Activated gamma-delta T cell treated with anti-CD3 and anti-CD28 coated beads, Interleukin-2, amount 50 U/mL, for 16 hours (primary cell): ENCODE data around the gene ZNF264.
"Not testable (repeated sequence)": the region's sequence is repeated elsewhere in the genome, so short reads cannot be mapped to it uniquely, and the experiment has no call there.

Experiments
- DNase-seq: peaks from one replicate; pipeline ENCODE4 v3.0.0-alpha.2; 2020; ENCODE audit warnings: low read depth

Gene ZNF264

DNA sequence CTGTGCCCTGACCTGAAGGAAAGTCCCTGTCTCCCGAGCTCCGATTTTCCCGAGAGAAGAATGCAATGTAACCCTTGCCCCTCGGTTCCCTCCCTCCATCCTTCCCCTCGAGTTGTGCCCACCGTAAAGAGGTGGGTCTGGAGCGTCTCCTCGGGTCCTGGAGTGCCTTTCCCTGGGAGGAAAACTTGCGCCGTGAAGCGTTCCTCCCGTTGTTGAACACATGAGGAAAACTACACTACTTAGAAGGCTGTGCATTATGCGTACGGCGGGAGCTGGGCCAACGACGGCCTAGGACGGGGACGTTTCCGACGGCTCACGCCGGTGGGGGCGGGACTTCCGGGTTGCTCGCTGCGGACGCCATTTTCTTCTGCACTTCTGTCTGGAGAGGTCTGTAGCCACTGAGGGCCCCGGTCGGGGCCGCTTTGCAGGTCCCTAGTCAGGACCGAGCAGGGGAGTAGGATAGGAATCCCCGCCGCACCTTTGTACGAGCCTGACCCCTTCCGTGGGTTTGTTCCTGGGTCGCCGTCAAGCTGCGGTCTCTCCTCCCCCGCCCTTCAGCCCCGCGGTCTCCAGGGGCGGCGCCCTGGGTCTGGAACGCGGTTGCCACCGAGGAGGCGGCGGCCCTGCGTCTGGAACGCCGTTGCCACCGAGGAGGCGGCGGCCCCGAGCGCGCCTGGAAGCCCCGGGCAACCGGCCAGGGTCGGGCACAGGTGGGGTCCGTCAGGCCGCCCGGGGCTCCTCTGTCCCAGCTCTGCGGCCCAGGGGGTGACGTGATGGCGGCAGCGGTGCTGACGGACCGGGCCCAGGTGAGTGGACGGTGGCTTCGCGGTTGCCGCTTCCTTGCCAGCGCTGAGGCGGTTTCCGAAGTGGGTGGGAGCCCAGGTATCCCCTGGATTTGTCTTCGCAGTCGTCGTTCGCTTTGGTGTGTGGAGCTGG is at the start of gene ZNF264:
TSS of gene ZNF264 (plus strand) at position 360 of the 936 bp plus-strand sequence. CDS start at position 774, 414 bp downstream.
- DNase-seq: peak; percentile 87

DNA sequence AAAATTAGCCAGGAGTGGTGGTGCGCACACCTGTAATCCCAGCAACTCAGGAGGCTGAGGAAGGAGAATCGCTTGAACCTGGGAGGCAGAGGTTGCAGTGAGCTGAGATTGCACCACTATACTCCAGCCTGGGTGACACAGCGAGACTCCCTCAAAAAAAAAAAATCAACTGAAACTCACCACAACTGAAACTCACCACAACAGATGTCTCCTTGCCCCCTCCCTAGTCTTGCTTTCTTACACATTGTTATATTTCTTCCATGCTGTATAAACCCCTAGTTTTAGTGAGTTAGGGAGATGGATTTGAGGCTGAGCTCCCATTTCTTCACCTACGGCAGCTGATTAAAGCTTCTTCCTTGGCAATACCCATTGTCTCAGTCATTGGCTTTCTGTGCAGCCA is 49.6 kb upstream of the ZNF264 start:
- no peak for DNase-seq

DNA sequence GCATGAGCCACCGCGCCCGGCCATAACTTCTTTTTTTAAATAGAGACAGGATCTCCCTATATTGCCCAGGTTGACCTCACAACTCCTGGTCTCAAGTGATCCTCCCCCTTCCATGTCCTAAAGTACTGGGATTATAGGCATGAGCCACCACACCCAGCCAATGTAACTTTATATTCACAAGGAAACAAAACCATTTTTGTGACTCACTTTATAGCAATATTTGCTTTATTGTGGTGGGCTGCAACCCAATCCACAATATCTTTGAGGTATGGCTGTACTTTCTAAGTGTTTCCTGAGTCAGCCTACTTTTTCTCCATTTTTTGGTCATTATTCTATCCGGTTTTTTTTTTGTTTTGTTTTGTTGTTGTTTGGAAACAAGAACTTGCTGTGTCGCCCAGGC is 38.4 kb upstream of the ZNF264 start:
- no peak for DNase-seq

DNA sequence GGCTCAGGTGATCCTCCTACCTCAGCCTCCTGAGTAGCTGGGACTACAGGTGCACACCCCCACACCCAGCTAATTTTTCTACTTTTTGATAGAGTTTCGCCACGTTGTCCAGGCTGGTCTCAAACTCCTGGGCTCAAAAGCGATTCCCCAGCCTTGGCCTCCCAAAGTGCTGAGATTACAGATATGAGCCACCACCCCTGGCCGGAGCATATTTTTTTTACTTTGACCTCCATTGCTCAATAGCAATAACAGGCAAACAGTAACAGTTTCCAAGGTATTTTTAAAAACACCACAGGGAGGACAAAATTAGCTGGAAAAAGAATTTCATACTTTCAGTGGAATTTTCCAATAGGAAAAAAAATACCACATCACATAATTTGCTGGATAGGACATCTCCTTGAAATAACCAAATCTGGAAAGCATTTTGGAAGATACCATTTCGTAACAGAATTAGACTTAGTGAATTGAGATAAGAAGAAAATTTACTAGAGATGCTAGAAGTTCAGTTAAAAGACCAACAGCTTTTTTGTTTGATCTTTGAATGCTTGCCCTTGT is 29.2 kb upstream of the ZNF264 start:
- no peak for DNase-seq

DNA sequence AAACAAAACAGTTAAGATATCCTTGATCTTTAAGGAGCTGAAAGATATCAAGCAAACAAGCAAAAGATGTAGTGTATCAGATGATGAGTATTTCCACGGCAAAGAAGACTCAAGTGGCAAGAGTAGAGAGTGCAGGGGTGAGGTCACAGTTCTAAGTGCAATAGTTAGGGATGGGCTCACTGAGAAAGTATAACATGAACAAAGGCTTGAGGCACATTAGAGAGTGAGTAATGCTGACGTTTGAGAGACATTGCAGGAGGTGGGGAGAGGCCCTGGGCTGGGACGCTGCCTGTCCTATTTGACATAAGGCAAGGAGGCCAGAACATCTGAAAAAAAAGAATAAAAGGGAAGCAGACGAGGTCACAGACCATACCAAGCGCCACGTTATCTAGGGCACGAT is 25.5 kb upstream of the ZNF264 start:
- DNase-seq: no peak

DNA sequence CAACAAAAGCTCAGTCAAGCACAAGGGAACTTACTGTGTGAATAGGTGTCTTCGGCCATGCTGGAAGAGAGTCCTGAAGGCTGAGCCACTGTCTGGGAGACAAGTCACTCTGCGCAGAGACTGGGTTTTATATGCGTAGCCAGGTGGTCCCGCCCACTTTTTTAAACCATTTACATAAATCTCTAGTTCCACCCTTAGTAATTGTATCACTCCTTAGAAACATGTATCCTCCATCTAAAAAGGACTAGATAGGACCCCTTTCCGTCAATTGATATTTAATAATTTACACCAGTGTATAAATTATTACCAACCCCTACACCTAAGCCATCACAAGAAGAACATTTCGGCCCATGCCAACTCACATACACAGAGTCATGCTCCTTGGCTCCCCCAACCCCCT is 23.9 kb upstream of the ZNF264 start, which contains the start of gene DUXA:
TSS of gene DUXA (minus strand) at position 101 of the 400 bp plus-strand sequence. CDS start at position 59, 42 bp downstream.
- DNase-seq: no peak

DNA sequence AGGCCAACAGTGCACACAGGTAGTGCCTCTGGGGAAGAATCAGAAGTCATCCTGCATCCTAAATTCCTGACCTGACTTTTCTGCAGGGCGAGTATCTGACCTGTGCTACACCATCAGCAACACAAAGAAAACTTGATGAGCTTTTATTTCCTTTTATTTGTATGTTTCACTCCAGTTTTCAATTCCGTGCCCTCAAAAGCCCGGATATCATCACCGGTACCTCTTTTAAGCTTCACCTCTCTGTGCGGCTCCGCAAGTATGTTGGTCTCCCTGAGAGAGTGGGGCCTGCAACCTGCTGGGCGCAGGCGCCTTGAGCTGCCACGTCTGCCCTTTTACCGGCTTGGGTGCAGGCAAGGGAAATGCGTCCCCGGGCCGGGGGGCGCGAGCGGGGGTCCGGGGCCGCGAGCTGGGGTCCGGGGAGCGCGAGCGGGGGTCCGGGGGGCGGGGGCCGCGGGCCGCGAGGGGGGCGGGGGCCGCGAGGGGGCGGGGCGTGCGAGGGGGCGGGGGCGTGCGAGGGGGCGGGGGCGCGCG is 19.7 kb upstream of the ZNF264 start:
- peak; percentile 8 for DNase-seq

DNA sequence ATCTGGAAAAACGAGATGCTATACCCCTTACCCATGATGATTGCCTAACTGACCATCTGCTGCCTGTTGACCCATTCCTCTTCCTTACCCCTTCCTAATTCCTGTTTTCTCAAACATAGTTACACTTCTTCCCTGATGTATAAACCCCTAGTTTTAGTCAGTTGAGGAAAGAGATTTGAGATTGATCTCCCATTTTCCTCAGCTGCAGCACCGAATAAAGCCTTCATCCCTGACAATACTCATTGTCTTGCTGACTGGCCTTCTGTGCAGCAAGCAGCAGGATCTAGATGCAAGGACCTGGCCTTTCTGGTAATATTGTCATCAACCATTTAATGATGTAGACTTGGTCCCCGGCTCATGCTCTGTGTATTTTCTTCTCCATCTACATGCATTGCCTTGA is 999 bp upstream of the ZNF264 start:
- DNase-seq: no peak

DNA sequence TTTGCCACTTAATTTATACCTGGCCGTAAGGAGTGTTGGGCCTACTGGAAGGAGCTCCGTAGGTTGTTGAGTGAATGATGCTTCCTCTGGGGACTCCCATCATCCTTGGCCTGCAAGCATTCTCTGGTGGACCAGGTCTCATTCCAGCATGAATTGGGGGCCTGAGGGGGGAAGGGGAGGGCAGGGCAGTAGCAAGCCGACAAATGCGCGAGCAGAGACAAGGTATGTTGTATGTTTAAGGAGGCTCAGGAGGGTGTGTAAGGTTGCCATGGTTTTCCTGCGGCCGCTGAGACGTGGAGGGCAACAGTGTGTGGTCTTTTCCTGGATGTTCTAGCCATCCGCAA is 749 bp downstream of the ZNF264 start:
- DNase-seq: no peak

DNA sequence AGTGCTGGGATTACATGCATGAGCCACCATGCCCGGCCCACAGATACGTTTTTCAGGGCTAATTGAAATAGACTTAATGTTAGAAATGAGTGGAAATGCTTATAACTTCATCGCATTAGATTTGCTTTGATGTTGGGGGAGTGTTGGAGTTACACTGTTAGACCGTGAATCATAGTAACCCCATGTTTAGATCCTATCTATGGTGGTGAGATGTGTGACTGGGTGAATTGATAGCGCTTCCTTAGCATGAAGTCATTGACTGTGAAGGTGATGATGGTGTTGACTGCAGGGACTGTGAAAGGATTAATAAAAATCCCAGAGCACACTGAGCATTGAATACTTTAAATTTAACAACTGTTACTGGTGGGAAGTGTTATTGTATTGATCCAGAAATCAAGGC is 1.7 kb downstream of the ZNF264 start:
- no peak for DNase-seq

DNA sequence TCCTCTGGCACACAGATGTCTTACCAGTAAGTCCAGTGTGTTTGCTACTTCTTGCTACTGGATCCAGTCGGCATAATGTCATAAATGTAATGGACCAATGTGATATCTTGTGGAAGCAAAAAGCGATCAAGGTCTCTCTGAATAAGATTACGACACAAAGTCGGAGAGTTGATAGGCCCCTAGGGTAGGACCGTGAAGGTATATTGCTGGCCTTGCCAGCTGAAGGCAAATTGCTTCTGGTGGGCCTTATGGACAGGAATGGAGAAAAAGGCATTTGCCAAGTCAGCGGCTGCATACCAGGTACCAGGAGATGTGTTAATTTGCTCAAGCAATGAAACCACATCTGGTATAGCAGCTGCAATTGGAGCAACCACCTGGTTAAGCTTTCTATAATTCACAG is 6.6 kb downstream of the ZNF264 start:
- DNase-seq: not testable (repeated sequence)

DNA sequence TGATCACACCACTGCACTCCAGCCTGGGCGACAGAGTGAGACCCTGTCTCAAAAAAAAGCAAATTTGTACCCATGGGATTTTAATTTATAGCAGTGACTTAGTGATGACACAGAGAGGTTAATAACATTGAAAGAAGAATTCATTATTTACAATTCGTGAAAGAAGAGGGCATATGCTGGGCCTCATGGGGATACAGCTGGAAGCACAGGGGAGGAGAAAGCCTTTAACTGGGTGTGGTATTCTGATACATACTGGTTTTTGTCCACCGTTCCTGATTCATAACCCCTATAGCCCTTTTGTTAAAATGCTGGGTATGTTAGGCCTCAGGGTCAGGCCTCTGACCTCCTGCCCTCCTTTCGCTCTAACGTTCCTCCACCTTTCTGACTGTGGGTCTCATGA is 10.9 kb downstream of the ZNF264 start:
- DNase-seq: no peak

DNA sequence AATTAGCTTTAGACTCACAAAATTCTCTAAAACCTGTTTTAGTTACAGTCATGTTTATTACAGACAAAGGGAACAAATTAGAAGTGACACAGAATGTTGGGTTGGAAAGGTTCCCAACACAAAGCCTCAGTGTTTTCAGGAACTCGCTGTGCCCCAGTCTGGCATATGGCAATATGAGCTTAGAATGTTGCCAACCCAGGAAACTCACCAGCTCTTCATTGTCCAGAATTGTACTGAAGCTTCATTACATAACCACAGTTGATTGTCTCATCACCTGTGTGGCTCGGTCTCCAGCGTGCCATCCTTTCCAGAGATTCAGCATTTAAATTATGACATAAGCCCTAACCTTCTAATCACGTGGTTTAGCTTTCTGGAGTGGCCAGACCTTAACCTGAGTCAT is 19.1 kb downstream of the ZNF264 start:
- DNase-seq: no peak

DNA sequence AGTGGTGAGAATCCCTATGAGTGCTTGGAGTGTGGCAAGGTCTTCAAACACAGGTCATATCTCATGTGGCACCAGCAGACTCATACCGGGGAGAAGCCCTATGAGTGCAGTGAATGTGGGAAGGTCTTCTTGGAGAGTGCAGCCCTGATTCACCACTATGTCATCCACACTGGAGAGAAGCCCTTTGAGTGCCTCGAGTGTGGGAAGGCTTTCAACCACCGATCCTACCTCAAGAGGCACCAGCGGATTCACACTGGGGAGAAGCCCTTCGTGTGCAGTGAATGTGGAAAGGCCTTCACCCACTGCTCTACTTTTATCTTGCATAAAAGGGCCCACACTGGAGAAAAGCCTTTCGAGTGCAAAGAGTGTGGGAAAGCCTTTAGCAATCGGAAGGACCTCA is 20.8 kb downstream of the ZNF264 start:
- DNase-seq: no peak

DNA sequence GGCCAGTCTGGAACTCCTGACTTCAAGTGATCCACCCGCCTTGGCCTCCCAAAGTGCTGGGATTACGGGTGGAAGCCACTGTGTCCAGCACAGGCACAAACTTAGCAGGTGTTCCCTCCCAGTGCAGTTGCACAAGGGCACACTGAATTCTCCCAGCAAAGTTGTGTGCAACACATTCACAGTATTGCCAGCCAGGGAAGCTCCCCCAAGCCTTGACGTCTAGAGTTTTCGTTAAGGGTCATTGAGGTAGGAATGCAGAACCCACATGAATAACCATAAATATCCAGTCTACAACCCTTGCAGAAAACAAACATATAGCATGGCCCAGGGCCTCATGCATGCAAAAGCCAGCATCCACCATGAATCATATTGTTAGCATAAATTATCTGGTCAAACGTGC is 36.2 kb downstream of the ZNF264 start:
- no peak for DNase-seq

DNA sequence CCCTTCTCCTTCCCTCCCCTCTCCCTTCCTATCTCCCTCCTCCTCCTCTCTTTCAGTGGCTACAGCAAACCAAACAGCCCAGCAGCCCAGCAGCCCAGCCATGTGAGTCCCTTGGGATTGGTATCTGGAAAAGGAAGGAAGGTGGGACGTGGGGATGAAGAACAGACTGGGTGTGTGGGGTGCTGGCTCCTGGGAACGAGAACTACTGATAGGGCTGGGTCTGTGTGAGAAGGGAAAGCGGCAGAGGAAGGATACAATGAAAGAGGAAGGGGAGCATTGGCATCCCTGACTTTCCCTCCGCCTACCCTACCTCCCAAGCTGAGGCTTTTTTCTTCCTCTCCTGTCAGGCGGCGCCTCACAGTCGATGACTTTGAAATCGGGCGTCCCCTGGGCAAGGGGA is 40.4 kb downstream of the ZNF264 start:
- DNase-seq: no peak

DNA sequence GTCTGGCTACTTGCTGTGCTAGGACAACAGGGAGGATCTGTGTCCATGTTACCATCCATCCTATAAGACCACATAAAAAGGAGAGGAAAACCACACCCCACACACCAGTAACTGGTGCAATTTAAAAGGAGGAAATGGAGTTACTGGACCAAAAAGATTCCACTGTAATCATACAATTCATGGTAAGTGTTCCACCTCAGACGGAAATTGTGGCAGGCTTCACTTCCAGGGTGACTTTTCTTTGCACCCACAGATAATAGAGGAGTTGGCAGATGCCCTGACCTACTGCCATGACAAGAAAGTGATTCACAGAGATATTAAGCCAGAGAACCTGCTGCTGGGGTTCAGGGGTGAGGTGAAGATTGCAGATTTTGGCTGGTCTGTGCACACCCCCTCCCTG is 41.9 kb downstream of the ZNF264 start:
- no peak for DNase-seq

DNA sequence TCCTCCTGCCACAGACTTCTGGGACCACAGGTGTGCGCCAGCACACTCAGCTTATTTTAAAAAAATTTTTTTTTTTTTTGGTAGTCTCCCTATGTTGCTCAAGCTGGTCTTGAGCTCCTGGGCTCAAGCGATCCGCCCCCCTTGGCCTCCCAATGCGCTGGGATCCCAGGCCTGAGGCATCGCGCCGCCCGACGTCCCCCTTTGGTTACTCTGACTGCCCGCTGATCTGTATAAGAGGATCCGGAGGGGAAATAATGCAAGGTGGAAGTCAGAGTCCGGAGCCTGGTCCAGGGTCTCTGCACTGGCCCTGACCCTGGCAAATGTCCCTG is 48.6 kb downstream of the ZNF264 start:
- peak; percentile 1 for DNase-seq

DNA sequence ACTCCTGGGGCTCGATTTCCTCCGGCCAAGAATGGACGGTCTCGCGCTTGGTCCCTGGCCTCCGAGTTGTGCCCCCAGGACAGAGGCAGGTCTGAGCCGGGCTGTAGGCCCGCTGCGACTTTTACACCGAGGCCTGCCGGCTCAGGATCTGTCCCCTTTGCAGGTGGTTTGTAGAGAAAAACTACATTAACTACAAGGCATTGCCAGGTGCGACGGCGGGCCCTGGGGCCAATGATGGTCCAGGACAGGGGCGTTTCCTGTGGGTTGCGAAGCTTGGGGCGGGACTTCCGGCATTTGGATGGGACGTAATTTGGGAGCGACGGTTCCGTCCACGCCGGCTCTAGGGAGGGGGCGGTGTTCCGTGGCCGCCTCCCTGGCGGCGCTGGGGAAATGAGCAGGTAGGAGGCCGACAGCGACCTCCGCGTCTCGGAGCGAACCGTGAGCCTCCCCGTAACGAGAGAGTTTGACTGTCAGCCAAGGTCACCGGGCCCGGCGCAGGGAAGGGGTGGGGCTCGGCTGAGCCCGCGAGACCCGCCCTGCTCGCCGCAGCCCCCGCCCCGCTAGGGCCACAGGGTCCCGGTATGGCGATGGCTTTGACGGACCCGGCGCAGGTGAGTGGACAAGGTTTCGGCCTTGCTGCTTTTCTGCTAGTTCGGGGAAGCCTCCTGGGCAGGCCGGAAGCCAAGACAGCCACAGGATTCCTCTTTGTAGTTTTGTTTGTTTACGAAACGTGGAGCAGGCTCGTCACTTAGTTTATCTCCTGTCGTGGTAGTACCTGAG is 49.2 kb downstream of the ZNF264 start, which contains the start of gene ZNF805:
TSS of gene ZNF805 (plus strand) at position 322 of the 780 bp plus-strand sequence. CDS start at position 582, 260 bp downstream.
- peak; percentile 94 for DNase-seq

DNA sequence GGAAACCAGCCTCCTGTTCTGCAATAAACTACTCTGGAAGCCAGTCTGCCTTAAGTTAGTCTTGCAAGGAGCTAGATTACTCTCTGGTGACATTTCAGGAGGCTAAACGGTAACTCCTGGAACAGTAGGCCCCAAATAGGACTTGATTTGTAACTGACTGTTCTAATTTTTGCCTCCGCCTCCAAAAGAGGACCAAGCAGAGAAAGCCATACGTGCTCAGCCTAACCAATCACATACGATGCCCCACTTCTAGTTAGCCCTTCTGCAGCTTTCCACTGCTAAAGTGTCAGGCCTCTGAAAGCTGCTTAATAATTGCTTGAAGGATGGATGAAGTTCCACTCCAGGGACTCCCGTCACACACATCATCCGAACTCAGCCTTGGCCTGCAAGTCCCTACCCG is 49.9 kb downstream of the ZNF264 start:
- DNase-seq: no peak

DNA sequence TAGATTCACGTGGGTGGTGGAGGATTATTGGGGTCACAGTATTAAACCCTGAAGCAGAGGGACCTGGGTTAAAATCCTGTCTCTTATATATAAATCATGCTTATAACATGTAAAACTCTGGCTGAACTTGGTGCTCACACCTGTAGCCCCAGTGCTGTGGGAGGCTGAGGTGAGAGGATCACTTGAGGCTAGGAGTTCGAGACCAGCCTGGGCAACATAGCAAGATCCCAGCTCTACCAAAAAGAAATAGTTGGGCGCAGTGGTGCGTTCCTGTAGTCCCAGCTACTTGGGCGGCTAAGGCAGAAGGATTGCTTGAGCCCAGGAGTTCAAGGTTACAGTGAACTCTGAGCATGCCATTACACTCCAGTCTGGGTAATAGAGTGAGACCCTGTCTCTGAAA is 51.5 kb downstream of the ZNF264 start:
- no peak for DNase-seq

DNA sequence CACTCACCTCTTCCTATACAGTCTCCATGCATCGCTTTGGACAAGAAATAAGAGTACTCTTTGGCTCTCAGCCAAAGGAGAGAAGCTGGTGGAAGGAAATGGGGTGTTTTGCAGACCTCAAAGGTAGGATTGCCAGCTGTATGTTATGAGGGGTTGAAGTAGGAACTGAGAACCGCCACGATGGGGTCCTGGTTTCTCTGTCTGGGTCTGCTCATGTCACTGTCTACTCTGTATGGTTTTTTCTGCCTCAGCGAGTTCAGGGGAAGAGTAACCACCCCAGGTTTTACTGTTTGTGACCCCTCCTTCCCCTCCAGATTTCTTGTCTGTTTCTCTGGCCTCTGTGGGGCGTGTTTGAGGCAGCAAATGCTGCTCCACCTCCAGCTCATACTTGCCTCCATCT is 53.2 kb downstream of the ZNF264 start:
- no peak for DNase-seq

DNA sequence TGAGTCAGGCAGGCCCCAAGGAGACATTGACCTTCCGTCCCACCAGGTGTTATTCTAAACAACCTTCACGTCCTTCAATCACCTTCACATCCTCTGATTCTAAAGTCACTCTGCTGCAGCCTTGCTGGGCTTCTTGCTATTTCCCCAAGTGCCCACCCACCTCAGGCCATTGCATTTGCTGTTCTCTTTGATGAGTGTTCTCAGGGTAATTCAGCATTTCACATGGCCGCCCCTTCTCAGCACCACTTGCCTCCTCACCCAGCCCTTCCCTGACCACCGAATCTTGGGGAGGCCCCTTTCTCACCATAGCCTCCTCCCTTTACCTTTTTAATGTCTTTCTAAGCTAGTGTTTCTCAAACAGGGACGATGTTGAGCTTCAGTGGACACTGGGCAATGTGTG is 53.8 kb downstream of the ZNF264 start:
- DNase-seq: no peak
